Activated naive CD8-positive, alpha-beta T cell treated with anti-CD3 and anti-CD28 coated beads, Interleukin-2, amount 50 U/mL, for 16 hours (primary cell): ENCODE data around the gene KRT72.

Source experiments
- DNase-seq: peaks from one replicate; pipeline ENCODE4 v3.0.0-alpha.2; 2020; ENCODE audit warnings: low read depth, low spot score

KRT72 gene

DNA sequence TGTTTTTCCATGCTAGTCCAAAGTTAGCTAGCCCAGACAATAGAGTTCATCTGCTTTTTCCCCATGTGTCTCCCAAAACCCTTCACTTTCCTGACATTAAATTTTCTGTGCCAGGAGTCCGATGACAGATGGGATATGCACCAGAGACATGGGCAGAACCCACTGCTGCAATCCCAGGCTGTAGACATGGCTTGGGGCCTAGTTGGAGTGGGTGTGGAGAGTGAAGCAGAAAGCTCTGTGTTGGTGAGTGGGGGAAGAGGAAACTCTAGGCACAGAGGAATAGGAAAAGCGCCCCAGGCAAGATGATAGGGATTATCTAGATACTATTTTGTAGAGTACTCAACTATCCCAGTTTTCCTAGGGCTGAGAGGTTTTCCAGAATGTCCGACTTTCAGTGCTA lies 22.8 kb downstream of the KRT72 start:
- no peak for DNase-seq

DNA sequence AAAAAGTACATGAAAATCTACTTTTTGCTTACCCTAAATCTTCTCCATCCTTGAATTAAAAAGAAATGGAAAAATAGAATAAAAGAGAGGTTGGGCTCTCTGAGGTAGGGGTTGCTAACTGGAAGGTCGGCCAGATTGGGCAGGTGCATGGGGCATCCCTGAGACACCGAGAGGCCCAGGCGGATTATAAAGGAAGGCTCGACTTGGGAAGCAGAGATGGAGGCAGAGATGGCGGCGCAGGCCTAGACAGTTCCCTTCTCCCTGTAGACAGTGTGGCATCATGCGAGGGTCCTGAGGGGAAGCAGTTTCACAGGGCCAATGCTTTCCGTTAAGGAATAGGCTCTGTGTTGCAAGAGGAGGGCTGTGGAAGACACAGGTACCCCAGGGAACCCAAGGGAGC lies 23.9 kb downstream of the KRT72 start:
- DNase-seq: no peak

- no peak for DNase-seq
Observed at GRCh38 chr12:52575948-52576347, 25.3 kb downstream of the KRT72 start.

DNA sequence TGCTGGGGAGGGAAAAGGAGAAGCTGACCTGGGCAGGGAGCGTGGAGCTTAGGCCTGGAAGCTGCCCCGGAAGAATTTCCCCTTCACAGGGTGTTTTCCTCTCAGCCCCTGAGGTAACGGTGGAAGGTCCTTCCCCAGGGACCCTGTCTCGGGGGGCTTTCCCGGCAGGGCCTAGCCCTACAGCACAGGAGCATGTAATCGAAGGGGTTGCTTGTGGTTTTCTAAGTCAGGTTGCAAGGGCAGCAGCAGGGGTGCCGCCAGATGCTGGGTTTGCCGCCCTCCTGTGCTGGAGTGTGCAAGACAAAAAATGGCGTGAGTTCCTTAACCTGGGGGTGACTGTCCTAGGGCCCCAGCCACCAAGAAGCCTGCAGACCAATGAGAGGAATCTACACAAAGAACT lies 26.0 kb downstream of the KRT72 start:
- DNase-seq: no peak

- no peak for DNase-seq
Observed at GRCh38 chr12:52573743-52574142, 27.5 kb downstream of the KRT72 start, which contains the start of gene KRT74. TSS of gene KRT74 (minus strand) at chr12:52573843. CDS start at chr12:52573777, 66 bp downstream.

- DNase-seq: no peak
Observed at GRCh38 chr12:52573306-52573705, 28.0 kb downstream of the KRT72 start.

GRCh38 chr12:52570511-52570910 lies 30.8 kb downstream of the KRT72 start:
- DNase-seq: no peak

GRCh38 chr12:52568111-52568510 lies 33.2 kb downstream of the KRT72 start:
- DNase-seq: no peak

GRCh38 chr12:52566847-52567291 lies 34.4 kb downstream of the KRT72 start:
- no peak for DNase-seq

DNA sequence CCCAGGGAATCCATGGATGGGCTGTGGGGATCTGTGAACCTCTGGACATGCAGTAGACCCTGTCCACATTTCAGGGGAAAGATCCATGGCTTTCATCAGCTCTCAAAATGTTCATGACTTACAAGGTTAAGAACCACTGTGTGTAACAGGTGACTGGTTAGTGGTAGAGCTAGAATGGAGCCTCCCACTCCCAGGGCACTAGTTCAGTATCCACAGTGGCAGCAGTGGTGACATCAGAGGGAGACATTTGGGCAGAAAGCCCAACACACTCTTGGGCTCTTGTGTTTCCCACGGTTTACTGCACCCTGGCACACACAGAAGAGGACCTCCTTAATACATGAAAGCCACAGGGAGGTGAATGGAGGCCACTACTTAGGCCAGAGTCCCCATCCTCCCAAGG lies 36.7 kb downstream of the KRT72 start:
- no peak for DNase-seq

DNA sequence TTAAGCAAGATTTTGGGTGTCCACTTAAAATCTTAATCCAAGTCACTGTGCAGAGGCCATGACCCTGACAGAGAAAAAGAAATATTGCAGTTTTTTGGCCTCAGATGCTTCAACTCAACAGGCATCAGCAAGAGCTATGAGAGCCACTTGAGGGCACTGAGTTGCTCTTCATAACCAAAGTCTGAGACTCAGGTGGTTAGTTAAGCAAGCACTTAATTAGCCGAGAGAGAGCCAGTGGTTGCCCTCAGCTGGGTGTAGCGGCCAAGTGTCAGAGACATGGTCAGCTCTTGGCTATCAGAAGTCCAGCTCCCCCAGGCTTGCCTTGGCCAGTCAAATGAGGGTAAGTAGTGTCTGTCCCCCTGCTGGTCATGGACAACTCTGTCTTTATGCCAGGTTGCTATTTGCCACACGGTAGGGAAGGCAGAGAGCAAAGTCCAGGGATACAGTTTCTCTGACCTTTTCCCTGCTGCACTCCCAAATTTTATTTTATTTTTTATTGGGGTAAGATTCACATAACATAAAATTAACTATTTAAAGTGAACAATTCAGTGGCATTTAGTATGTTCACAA lies 39.3 kb downstream of the KRT72 start:
- DNase-seq: no peak

GRCh38 chr12:52559979-52560378 lies 41.3 kb downstream of the KRT72 start:
- no peak for DNase-seq

DNA sequence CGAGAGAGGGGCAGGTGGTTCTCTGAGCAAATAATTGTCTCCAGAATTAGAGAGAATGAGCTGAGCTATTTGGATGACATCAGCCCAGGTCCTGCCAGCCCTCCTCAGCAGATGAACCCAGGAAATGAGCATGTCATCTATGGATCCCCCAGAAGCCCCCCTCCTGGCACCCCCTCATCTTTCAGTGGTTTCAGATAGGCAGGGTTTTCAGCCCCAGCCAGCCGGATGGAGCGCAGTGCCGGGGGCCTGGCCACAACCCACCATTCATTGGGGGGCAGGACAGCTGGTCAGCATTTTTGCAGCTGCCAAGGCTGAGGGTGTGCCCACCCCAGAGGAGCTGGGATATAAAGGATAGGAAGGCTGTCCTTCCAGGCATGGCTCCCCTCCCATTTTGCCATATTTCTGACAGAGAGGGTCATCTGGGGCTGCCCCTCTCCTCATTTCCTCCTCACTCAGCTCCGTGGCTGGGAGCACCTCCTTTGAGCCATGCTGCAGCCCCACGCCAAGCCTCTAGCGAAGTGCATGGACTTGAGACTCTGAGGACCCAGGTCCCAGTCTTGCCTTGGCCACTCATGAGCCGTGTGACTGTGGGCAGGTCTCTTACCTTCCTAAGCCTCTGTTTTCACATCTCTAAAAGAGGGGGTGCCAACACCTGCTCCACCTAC lies 42.4 kb downstream of the KRT72 start:
- DNase-seq: no peak

- no peak for DNase-seq
Observed at GRCh38 chr12:52557476-52557875, 43.8 kb downstream of the KRT72 start.

GRCh38 chr12:52555577-52555976 lies 45.7 kb downstream of the KRT72 start:
- no peak for DNase-seq

DNA sequence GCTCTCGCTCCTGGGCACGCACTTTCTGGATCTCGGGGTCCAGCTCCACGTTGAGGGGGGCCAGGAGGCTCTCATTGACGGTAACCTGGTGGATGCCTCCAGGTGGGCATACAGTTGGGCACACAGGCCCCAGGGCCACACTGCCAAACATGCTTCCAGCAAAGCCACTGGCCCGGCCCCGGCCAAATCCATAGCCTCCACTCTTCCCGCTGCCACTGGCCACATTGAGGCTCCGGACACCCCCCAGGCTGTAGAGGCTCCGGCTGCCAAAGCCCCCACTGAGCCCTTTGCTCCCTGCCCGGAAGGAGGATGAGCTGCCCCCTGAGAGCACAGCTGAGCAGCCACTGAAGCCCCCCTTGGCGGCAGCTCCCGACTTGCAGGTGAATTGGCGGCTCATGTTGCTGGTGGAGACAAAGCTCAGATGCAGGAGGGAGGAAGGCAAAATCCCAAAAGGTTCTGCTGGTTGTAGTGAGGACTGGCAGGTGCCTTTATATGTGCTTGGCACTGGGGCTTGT lies 48.5 kb downstream of the KRT72 start, which contains the start of gene KRT71:
Gene KRT71 (minus strand): TSS at position 465 of the 515 bp plus-strand sequence. CDS start 68 bp downstream, at position 397.
- no peak for DNase-seq

- DNase-seq: no peak
Observed at GRCh38 chr12:52552055-52552454, 49.2 kb downstream of the KRT72 start.

DNA sequence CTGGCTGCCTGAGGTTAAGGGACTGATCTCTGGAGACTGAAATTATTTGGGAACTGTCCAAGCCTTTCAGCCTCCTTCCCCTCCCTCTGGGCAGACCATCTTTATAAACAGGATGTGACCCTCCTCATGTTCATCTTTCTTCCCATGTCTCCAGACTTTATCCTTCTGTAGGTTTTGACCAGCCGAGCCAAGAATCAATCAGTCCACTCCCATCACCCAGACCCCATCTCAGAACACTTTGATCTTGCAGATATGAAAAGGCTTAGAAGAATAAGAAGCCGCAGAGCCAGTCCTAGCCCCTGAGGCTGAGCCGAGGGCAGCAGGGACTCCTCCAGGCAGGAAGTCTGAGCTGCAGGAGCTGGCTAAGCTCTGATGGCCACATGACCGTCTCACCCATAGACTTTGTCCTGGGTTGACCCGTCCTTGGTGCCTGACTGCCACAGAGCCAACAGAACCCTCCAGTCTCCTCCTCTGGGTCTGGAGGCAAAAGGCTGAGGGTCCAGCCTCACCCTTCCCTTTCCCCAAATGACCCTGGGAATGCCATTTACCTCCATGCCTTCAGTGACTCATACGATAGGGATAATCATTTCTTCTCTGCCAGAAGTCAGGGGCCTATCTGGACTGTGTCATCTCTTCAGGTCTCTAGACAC lies 49.9 kb downstream of the KRT72 start:
- no peak for DNase-seq

DNA sequence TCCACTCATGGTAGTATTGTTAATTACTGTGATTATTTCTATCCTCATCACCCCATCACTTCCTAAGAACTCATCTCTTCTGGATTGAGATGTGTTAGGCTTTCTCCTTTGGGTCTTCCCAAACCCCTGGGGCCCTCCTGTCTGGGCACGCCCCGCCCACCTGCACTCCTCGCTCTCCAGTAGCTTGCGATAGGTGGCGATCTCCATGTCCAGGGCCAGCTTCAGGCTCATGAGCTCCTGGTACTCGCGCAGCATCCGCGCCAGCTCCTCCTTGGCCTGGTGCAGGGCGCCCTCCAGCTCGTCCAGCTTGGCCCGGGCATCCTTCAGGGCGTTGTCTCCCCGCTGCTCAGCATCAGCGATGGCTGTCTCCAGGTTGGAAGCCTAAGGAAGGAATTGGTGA lies 55.1 kb downstream of the KRT72 start:
- DNase-seq: no peak

DNA sequence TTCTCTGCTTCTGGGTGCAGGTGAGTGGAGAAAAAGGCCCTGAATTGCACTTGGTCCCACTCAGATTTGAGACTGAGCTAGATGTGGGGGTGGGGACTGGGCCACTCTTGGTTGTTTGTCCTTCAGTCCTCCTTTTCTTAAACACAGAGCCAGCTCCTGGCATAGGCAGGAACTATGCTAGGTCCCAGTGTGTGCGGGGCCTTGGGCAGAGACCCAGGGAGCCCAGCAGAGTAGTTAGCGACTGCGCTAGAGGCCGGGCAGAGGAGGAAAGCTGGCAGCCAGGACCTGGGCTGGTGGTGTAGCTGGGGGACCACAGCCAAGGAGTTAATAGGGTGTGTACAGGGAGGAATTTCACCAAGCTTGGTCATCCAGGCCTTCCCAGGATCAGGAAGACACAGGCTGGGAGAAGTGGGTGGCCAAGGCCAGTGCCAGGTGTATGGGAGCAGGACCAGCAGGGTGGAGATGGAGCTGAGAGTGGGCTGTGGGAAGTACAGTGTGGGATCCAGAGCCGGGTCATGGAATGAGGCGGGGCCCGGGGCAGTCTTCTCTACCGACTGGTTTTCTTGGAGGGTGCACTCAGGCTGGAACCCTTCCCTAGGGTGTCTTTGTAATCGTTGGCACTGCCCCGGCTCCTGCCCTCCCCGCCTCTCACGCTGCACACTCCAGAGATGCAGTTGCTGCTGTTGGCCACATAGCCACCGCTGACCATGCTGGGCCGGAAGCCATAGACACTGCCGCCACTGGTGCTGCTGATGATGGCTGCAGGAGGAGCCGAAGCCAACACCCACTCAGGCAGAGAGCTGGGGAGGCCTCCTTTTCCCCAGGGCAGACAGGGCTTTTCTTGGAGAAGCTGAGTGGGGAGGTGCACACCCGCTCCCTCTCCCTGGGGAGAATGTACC lies 57.0 kb downstream of the KRT72 start:
- DNase-seq: no peak

DNA sequence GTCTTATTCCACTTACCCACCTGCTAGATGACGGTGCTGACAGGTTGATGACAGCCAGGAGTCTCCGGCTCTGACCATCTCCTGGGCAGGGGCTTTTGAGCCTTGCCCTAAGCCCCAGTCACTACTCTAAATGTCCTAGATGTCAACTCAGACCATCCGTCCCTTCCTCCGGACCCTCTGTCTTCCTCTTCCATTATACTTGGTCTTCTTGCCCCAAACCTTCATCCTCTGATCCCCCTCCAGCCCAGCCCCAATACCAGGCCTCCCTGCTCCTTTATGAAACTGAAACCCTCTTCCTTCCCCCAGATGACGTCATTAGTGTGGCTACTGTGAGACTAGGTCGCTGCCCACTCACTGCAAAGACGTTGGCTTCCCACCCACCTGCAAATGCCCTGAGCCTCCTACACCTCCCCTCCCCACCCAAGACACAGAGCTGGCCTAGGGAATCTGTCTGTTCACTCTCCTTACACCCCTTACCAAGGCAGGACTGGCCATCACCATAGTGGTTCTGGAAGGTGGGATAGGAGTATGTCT lies 58.4 kb downstream of the KRT72 start:
- no peak for DNase-seq
